ENCODE results near the gene RGS5.

RGS5 gene

DNA sequence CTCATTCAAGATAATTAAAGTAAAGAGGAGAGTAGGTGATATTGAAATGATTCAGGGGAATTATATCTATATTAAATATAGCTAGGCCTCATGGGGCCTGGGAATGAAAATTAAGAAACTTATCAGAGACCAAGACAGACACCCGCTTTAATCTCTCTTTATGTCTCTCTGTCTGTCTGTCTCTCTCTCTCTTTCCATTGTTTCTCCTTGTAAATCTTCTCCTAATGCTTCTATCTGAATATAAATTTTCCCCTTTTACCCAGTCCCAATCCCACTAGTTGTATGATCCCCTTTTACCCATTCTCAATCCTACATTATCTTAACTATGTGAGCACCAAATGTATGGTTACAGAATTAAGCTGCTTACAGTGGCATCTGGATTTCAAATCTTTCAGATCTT is 61.2 kb downstream of the RGS5 start:
- no peak for DNase-seq

DNA sequence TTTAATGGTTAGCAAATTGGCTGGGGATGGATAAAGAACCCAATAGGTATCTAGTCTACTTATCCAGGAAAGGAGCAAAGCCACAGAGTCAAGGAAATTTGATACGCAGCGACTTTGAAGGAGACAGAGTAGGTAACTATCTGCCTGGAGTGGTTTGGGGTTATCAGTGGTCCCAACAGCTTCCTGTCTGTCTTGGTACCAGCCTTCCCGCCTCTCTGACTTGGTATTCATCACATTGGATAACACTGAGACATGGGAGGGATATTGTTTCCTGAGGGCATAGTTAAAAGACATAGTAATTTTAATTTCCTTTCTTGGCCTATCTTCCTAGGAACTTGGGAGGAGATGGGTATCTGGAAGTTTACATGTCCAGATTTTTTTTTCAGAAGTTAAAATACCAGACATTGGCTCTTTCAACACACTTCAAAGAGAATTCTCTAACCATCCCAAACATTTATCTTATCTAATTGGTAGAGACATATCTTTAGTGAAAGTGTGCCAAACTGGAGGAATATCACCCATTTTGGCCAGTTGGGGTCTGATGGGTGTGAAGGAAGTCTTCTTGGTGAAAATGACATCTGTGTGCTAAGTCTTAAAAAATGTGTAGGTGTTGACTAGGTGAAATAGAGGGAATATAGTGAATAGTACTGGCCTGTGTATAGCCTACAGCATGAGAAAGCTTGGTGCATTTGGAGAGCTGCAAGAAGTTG is 65.0 kb downstream of the RGS5 start:
- no peak for DNase-seq

DNA sequence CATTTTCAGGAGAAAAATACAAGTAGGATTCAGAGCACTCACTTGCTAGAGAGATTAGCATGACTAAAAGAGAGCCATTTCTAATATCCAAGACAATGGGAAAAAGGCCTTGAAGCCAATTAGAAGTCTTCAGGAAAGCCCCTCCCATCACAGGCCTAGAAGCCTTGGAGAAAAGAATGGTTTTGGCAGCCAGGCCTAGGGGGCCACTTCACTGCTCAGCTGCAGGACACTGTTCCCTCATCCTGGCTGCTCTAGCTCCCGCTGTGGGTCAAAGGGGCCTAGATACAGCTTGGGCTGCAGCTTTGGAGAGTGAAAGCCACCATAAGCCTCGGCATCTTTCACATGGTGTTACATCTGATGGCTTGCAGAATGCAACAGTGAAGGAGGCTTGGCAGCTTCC is 70.7 kb downstream of the RGS5 start:
- DNase-seq = no peak

DNA sequence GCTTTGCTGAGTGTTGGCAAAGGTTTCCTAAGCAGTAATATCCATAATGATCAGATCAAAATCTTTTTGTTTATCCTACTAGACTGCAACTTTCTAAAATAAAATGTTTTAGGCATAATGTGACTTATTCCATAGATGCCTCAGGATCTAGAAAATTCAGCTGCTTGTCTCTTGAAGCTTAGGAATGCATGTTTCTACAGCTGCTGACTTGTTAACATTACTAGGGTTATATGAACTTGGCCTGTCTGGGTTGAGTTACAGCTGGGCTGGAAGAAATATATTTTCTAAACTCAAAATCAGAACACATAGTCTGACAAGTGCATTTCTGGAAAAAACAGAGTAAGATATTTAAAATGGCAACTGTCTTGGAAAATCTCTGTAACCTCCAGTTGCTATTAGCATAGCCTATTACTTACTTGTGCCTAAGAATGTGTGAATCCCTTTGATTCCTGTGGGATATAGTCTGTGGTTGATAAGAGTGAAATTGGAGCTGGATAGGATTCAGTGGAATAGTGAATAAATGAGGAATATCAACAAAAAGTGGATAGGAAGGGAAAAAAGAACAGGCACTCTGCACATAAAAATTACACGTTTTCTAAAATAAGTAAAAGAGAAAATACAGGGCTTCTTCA is 72.4 kb downstream of the RGS5 start:
- no peak for DNase-seq

DNA sequence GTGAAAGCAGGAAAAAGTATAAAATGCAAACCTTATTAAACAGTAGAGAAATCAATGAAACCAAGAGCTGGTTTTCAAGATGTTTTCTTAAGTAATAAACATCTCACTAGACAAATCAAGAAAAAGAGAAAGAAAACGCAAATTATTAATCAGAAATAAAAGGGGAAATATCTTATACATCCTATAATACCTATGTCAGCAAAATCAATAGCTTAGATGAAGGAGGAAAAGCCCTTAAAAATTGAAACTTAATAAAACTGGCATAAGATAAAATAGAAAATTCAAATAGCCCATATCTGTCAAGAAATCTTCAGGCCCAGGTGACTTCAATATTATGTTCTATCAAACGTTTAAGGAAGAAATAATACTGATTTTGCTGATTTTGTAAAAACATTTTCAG is 74.4 kb downstream of the RGS5 start:
- no peak for DNase-seq

DNA sequence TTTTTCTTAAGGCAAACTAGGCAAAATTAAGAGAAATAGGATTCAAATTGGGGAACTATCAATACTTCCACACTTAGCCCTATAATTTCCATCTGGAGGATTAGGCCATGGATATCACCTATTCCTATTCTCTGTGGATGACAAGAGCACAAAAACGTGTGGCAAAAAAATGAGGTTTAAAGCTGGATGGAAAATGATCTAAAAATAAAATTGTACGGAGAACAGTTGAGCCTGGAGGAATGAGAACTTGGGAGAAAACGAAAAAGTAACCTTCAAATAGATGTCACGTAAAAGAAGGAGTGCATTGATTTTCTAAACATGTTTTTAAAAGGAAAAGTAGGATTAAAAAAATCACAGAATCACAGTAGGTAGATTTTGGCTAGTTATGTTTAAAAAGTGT is 77.9 kb downstream of the RGS5 start:
- no peak for DNase-seq

DNA sequence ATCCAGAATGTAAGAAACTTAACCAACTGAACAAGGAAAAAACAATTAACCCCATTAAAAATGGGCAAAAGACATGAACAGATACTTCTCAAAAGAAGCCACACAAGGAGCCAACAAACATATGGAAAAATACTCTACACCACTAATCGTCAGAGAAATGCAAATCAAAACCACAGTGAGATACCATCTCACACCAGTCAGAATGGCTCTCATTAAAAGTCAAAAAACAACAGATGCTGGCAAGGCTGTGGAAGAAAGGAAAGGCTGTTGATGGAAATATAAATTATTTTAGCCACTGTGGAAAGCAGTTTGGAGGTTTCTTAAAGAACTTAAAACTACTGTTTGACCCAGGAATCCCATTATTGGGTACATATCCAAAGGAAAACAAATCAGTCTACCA is 82.3 kb downstream of the RGS5 start:
- DNase-seq = no peak

DNA sequence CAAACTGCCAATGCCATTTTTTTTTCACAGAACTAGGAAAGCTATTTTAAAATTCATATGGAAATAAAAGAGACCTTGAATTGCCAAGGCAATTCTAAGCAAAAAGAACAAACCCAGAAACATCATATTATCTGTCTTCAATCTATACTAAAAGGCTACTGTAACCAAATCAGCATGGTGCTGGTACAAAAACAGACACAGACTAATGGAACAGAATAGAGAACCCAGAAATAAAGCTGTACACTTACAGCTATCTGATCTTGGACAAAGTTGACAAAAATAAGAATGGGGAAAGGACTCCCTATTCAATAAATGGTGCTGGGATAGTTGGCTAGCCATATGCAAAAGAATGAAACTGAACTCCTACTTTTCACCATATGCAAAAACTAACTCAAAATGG is 83.0 kb downstream of the RGS5 start:
- no peak for DNase-seq

DNA sequence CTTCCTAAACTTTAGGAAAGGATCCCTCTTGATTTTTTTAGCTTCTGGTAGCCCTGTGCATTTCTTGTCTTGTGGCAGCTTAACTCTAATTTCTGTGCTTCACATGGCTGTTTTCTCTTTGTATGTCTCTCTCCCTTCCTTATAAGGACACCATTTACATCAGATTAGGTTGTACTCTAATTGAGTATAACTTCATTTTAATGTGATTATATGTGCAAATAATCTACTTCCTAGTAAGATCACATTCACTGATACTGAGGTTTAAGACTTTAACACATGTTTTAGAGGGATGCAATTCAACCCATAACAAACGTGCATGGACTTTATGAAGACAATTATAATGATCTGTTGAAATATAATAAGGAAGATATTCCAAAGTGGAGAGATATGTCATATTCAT is 86.8 kb downstream of the RGS5 start:
- no peak for DNase-seq

DNA sequence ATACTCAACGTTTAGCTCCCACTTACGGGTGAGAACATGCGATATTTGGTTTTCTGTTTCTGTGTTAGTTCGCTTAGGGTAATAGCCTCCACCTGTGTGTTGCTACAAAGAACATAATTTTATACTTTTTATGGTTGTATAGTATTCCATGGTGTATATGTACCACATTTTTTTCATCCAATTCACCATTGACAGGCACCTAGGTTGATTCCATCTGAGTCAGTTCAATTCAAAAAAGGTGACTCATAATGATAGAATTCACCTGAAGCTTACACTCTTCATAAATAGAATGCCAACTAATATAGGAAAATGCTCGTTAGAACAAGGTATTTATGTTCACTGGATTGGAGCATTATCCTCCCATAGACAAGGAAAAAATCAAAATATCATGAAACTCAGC is 95.1 kb downstream of the RGS5 start:
- no peak for DNase-seq

DNA sequence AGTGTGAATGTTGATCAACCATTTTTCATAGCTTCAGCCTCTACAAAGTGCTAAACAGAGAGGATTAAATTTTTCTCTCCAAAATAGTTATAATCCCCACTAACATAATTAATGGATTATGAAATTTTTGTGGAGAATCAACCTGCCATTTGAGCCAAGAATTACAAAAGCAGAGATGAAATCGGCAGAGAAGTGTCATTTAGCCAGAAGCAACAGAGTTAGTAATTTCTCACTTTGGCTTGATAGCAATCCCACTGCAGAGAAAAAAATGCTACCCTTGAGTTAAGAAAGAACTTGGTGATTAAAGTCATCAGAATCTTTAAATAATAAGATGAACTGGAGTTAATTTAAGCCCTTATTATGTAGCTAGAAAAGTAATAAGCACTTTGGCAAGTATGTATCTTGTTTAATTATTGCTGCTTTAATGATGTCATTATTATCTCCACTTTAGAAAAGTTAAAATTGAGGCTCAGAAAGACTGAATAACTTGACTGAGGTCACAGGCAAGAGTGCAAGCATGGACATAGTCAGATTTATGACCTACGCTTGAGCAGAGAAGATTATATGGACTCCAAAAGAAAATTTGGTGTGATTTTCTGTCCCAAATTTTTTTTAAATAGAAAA is 96.2 kb downstream of the RGS5 start:
- DNase-seq = no peak

DNA sequence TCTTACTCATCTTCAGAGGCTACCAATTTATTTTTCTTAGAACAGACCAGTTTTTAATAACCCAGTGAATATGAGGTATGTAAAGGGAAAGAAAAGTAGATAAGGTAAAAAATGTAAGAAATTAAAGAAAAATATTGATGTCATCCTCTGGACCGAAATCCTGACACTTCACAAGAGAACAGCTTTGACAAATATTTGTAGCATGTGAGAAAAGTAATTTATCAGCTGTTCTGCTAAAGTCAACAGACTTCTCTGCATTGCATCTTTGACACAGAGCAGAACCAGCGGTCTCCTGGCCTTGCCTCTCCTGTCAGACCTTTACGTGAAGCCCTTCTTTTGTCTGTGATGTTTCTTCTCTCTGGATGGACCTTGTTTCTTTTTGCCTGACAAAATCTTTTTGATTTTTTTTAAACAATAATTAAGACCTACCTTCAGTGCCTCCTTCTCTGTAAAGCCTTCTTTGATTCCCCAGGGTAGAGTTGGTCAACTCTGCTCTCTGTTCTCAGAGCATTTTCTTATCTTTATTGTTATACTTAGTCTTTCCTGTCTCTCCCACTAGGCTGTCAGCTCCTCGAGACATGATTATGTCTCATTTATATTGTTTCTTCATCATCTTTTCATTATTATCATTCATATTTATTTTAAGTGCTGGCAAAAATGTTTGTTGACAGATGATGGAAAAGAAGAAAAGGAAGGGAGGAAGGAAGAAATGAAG is 98.2 kb downstream of the RGS5 start:
- no peak for DNase-seq

DNA sequence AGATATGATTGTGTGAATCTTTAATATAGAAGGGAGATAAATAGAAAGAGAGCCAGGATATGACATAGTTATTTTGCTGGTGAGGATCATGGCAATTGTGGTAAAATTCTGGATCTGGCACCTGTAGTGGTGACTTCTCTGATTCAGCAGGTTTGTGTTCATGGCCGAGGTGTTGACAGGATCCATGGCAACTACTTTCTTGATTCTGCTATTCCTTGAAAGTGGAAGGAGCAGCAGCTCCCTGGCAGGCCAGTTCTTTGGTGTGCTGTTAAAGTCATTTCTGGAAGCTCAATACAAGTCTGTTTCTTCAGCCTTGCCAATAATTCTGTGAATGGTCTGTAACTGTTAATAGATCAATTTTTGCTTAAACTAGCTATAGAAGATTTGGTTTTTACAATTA is 100.1 kb downstream of the RGS5 start:
- no peak for DNase-seq

DNA sequence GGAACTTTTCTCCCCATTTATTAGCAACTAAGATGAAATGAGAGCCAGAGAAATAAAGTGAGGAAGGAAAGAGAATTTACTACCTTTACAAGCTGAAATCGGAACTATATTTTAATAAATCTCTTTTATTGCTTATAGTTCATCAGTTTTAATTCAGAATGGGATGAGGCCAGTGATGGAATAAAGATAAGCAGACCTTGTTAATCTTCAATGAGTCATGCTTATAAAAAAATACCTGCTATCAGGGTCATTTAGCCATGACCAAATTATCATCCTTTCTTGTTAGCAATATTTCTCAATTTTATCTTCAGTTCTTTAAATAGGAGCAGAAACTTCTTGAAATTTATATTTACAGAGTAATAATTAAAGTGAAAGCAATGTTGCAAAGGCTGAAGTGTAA is 107.5 kb downstream of the RGS5 start:
- DNase-seq = no peak

DNA sequence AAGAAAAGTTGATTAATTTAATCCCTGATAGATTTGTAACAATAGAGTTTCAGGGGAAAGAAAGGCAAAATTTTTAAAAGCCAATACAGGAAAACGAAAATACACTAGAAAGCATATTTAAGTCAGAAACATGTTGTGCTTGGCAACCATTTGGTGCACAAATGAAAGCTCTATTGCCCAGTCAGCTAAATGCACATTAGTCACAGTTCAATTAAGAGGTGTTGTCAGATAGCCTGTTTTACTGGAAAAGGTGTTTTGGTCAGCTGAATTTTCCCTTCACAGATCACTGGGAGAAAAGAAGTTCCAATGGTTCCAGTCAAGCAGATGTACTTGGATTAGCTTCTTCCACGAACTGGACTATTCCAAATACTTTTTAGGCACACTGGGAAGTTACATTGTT is 108.1 kb downstream of the RGS5 start:
- DNase-seq = peak in 1 of 3 experiments; percentile 21

DNA sequence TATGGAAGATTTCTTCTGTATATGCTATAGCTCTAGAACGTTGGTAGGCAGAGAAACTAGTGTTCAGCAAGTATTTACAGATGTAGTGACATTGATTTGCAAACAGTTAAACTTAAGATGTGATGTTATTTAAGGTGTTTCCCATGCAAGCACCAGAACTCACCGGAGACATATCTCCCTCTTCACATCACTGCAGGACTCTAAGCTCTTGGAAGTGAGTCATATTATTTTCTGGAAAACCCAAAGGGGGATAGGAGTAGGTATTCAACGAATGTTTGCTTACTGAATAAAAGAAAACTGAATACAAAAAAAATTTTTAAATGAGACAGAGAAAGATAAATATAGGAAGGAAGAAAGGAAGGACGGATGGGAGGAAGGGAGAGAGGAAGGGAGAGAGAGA is 108.5 kb downstream of the RGS5 start:
- no peak for DNase-seq

DNA sequence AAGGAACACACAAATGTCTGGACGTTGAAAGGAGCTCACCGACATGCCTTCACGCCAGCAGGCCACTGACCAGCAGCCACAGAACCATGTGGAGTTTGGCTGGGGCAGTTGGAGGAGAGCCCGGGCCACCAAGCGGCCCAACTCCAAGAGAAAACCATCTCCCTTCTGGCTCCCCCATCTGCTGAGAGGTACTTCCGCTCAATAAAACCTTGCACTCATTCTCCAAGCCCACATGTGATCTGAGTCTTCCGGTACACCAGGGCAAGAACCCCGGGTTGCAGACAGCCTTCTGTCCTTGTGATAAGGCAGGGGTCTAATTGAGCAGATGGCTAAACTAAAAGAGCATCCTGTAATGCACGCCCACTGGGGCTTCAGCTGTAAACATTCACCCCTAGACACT is 109.1 kb downstream of the RGS5 start:
- no peak for DNase-seq

DNA sequence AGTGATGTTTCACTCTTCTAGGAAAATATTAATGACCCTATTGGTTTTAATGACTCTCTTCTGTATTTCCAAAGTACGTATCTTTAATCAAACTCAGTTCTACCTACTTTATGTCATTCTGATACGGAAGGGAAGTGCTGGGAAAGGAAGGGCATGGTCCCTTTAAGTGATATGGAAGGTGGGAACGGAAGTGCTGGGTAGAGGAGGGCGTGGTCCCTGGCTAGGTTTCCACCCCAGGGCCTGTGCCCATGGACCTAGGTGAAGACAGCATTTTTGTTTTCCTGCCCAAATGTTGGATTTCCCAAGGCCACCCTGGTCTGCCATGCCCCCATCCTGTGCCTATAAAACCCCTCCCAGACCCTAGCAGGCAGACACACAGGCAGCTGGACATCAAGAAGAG is 109.5 kb downstream of the RGS5 start:
- no peak for DNase-seq
